Measurements from ENCODE around the gene HSPA14.

- no peak for TF ChIP-seq ZNF565 (CRISPR knock-in tag; conservative IDR thresholded peaks at IDR 0.05; ENCODE audit: low read depth)
- no peak for TF ChIP-seq TOX (CRISPR knock-in tag; IDR thresholded peaks at IDR 0.05; ENCODE audit: borderline replicate concordance)
These were observed 637 bp downstream of the HSPA14 start for GRCh38 chr10:14838582-14839304.
